ENCODE measurements around the gene COL4A4.

COL4A4 gene

GRCh38 chr2:227057060-227057459, 106.9 kb downstream of the COL4A4 start:
- H3K27ac ChIP-seq (ENCODE audit: low read length): no peak overlapping the region
- H3K4me2 ChIP-seq (ENCODE audit: insufficient read depth, low read length): no peak overlapping the region
- no peak overlapping the region for H2AFZ ChIP-seq (ENCODE audit: low read depth, low read length)
- no peaks in the 10 kb centered on the region for H3K27me3 ChIP-seq (ENCODE audit: insufficient read depth, low read length, poor library complexity)
- DNase-seq (no peak), ATAC-seq (ENCODE audit: insufficient read depth, low read depth) (no peak)
- H4K20me1 ChIP-seq (ENCODE audit: insufficient read depth, low read length): no peaks in the 10 kb centered on the region
- no peaks in the 10 kb centered on the region for H3K9me3 ChIP-seq (ENCODE audit: insufficient read depth, low read length, severe bottlenecking)
- H3K4me1 ChIP-seq (ENCODE audit: insufficient read depth, low read length): no peaks in the 10 kb centered on the region
- no peak overlapping the region for H3K4me3 ChIP-seq (ENCODE audit: low read depth in 1 of 2, low read length in 2 of 2)
- H3K36me3 ChIP-seq (ENCODE audit: insufficient read depth, low read length): no peaks in the 10 kb centered on the region
- H3K79me2 ChIP-seq (ENCODE audit: insufficient read depth, low read length): no peaks in the 10 kb centered on the region
- H3K9ac ChIP-seq (ENCODE audit: low read depth, low read length): no peak overlapping the region
- TF ChIP-seq EZH2 (IDR thresholded peaks at IDR 0.05; ENCODE audit: borderline replicate concordance, low read depth, low read length, severe bottlenecking) (no peak), CTCF (IDR thresholded peaks at IDR 0.05; ENCODE audit: borderline replicate concordance, extremely low read depth, low read length, poor library complexity, severe bottlenecking) (no peak)

DNA sequence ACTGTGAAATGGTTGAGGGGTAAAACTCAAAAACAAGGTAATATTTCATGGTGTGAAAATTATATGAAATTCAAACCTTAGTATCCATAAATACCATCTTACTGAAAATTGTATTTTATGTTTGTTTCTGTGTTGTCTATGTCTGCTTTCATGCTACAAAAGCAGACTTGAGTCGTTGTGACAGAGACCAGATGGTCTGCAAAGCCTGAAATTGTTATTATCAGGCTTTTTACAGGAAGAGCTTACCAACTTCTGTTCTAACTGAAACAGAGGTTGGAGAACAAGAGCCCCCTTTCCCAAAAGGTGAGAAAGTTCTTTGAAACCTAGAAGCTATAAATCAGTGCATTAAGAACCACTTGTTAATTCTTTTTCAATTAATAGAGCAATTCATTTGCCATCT, 110.0 kb downstream of the COL4A4 start:
- Histone ChIP-seq H3K79me2 (ENCODE audit: insufficient read depth, low read length) (no peaks in the 10 kb centered on the region), H3K27me3 (ENCODE audit: insufficient read depth, low read length, poor library complexity) (no peaks in the 10 kb centered on the region), H4K20me1 (ENCODE audit: insufficient read depth, low read length) (no peaks in the 10 kb centered on the region), H3K27ac (ENCODE audit: low read length) (no peak overlapping the region), H3K4me3 (ENCODE audit: low read depth in 1 of 2, low read length in 2 of 2) (no peak overlapping the region), H2AFZ (ENCODE audit: low read depth, low read length) (no peak overlapping the region), H3K9ac (ENCODE audit: low read depth, low read length) (no peak overlapping the region), H3K36me3 (ENCODE audit: insufficient read depth, low read length) (no peaks in the 10 kb centered on the region), H3K4me1 (ENCODE audit: insufficient read depth, low read length) (no peaks in the 10 kb centered on the region), H3K4me2 (ENCODE audit: insufficient read depth, low read length) (no peak overlapping the region), H3K9me3 (ENCODE audit: insufficient read depth, low read length, severe bottlenecking) (no peaks in the 10 kb centered on the region)
- no peak for ATAC-seq (ENCODE audit: insufficient read depth, low read depth)
- DNase-seq: no peak
- no peak for TF ChIP-seq EZH2 (IDR thresholded peaks at IDR 0.05; ENCODE audit: borderline replicate concordance, low read depth, low read length, severe bottlenecking)
- no peak for TF ChIP-seq CTCF (IDR thresholded peaks at IDR 0.05; ENCODE audit: borderline replicate concordance, extremely low read depth, low read length, poor library complexity, severe bottlenecking)

GRCh38 chr2:227052879-227053278, 111.1 kb downstream of the COL4A4 start:
- TF ChIP-seq EZH2 (IDR thresholded peaks at IDR 0.05; ENCODE audit: borderline replicate concordance, low read depth, low read length, severe bottlenecking) (no peak), CTCF (IDR thresholded peaks at IDR 0.05; ENCODE audit: borderline replicate concordance, extremely low read depth, low read length, poor library complexity, severe bottlenecking) (no peak)
- no peak overlapping the region for H2AFZ ChIP-seq (ENCODE audit: low read depth, low read length)
- no peak for ATAC-seq (ENCODE audit: insufficient read depth, low read depth)
- no peak overlapping the region for H3K9ac ChIP-seq (ENCODE audit: low read depth, low read length)
- DNase-seq: no peak
- H3K79me2 ChIP-seq (ENCODE audit: insufficient read depth, low read length): no peaks in the 10 kb centered on the region
- no peak overlapping the region for H3K4me3 ChIP-seq (ENCODE audit: low read depth in 1 of 2, low read length in 2 of 2)
- H3K27ac ChIP-seq (ENCODE audit: low read length): no peak overlapping the region
- no peaks in the 10 kb centered on the region for H4K20me1 ChIP-seq (ENCODE audit: insufficient read depth, low read length)
- no peaks in the 10 kb centered on the region for H3K9me3 ChIP-seq (ENCODE audit: insufficient read depth, low read length, severe bottlenecking)
- no peaks in the 10 kb centered on the region for H3K4me1 ChIP-seq (ENCODE audit: insufficient read depth, low read length)
- H3K36me3 ChIP-seq (ENCODE audit: insufficient read depth, low read length): no peaks in the 10 kb centered on the region
- no peak overlapping the region for H3K4me2 ChIP-seq (ENCODE audit: insufficient read depth, low read length)
- no peaks in the 10 kb centered on the region for H3K27me3 ChIP-seq (ENCODE audit: insufficient read depth, low read length, poor library complexity)

- H2AFZ ChIP-seq (ENCODE audit: low read depth, low read length): no peak overlapping the region
- no peaks in the 10 kb centered on the region for H4K20me1 ChIP-seq (ENCODE audit: insufficient read depth, low read length)
- peaks cover 10% of the 10 kb centered on the region for H3K27me3 ChIP-seq (ENCODE audit: insufficient read depth, low read length, poor library complexity)
- no peaks in the 10 kb centered on the region for H3K79me2 ChIP-seq (ENCODE audit: insufficient read depth, low read length)
- no peak overlapping the region for H3K4me2 ChIP-seq (ENCODE audit: insufficient read depth, low read length)
- ATAC-seq (ENCODE audit: insufficient read depth, low read depth) (no peak), DNase-seq (no peak)
- H3K27ac ChIP-seq (ENCODE audit: low read length): no peak overlapping the region
- H3K36me3 ChIP-seq (ENCODE audit: insufficient read depth, low read length): no peaks in the 10 kb centered on the region
- no peak overlapping the region for H3K9ac ChIP-seq (ENCODE audit: low read depth, low read length)
- H3K9me3 ChIP-seq (ENCODE audit: insufficient read depth, low read length, severe bottlenecking): no peaks in the 10 kb centered on the region
- H3K4me1 ChIP-seq (ENCODE audit: insufficient read depth, low read length): no peaks in the 10 kb centered on the region
- no peak overlapping the region for H3K4me3 ChIP-seq (ENCODE audit: low read depth in 1 of 2, low read length in 2 of 2)
- TF ChIP-seq EZH2 (IDR thresholded peaks at IDR 0.05; ENCODE audit: borderline replicate concordance, low read depth, low read length, severe bottlenecking) (no peak), CTCF (IDR thresholded peaks at IDR 0.05; ENCODE audit: borderline replicate concordance, extremely low read depth, low read length, poor library complexity, severe bottlenecking) (no peak)
Observed at GRCh38 chr2:227043981-227044380, 120.0 kb downstream of the COL4A4 start.

All from DND-41 (cell line).